Measurements from ENCODE around the gene ZNRF3.
"Not testable (repeated sequence)": the region's sequence is repeated elsewhere in the genome, so short reads cannot be mapped to it uniquely, and the experiment has no call there.

GRCh38 chr22:29083576-29083932, 200.2 kb downstream of the ZNRF3 start:
- TF ChIP-seq CTCF, POLR2A (IDR thresholded peaks at IDR 0.05): not testable (repeated sequence)
